ENCODE results near the gene C1QTNF8.

DNA sequence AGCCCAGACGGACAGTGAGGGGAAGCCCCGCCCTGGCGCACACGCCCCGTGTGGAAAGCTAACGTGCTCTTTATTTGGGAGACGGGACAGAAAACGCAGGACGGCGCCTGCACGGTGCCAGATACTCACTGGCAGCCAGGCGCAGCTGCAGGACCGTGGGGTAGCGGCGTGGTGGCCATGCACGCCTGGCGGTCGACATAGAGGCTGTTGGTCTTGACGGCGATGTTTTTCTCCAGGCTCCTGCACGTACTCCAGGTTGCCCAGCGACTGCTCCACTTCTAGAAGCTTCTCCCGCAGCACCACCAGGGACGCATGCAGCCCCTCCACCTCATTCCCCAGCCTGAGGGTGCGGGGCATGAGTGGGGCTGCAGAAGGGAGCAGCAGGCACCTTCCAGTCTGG is 5.1 kb upstream of the C1QTNF8 start:
- TF ChIP-seq, protein P1, sequence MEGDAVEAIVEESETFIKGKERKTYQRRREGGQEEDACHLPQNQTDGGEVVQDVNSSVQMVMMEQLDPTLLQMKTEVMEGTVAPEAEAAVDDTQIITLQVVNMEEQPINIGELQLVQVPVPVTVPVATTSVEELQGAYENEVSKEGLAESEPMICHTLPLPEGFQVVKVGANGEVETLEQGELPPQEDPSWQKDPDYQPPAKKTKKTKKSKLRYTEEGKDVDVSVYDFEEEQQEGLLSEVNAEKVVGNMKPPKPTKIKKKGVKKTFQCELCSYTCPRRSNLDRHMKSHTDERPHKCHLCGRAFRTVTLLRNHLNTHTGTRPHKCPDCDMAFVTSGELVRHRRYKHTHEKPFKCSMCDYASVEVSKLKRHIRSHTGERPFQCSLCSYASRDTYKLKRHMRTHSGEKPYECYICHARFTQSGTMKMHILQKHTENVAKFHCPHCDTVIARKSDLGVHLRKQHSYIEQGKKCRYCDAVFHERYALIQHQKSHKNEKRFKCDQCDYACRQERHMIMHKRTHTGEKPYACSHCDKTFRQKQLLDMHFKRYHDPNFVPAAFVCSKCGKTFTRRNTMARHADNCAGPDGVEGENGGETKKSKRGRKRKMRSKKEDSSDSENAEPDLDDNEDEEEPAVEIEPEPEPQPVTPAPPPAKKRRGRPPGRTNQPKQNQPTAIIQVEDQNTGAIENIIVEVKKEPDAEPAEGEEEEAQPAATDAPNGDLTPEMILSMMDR (IDR thresholded peaks at IDR 0.05; ENCODE audit: borderline replicate concordance, extremely low read depth, low read length, poor library complexity, severe bottlenecking): no peak
- TF ChIP-seq EZH2 (IDR thresholded peaks at IDR 0.05; ENCODE audit: borderline replicate concordance, low read depth, low read length, severe bottlenecking): no peak

Measured in DND-41 (cell line).